Breast epithelium (tissue), 4 donors: ENCODE data around the gene MIS12. TPM values are rescaled to one million over a fixed set of nuclear protein-coding genes. Genes with fewer than 3 reads are reported as not detected.

Source experiments
- DNase-seq, 2 donors: peaks; one replicate each; pipeline ENCODE4 v3.0.0-alpha.2; 2019; ENCODE audit warnings: low spot score in 2 of 2
- H3K27ac ChIP-seq, 2 donors: fragments of 200-600 bp; sonication (generic) in 1 of 2; one replicate each; pipeline ENCODE4 v1.5.1; 2016 to 2019; ENCODE audit warnings: mild to moderate bottlenecking in 1 of 2
- H3K27me3 ChIP-seq, 2 donors: fragments of 200-600 bp; sonication (generic) in 1 of 2; one replicate each; pipeline versions ENCODE4 v1.5.1 to v1.6.0; 2017 to 2019; ENCODE audit warnings: control low read depth in 1 of 2, mild to moderate bottlenecking in 1 of 2
- H3K36me3 ChIP-seq: fragments of 200-600 bp; one replicate; pipeline ENCODE4 v1.5.1; 2019
- H3K4me1 ChIP-seq, 2 donors: fragments of 200-600 bp; sonication (generic); one replicate each; pipeline ENCODE4 v1.5.1; 2016 to 2019; ENCODE audit warnings: control low read depth in 1 of 2
- H3K4me3 ChIP-seq, 3 donors: fragments of 200-600 bp; sonication (generic); 1 replicate in 2 of 3; 2 replicates in 1 of 3; pipeline ENCODE4 v1.5.1; 2016 to 2019; ENCODE audit warnings: mild to moderate bottlenecking in 3 of 3, moderate library complexity in 2 of 3
- H3K9me3 ChIP-seq, 2 donors: fragments of 200-600 bp; sonication (generic) in 1 of 2; one replicate each; pipeline ENCODE4 v1.5.1; 2016 to 2019; ENCODE audit warnings: control low read depth in 1 of 2
- CTCF ChIP-seq, 3 donors: fragments of 450-650 bp; IDR thresholded peaks; one replicate each; pipeline ENCODE4 v1.5.1; 2016 to 2017; ENCODE audit warnings: antibody characterized with exemption in 3 of 3, mild to moderate bottlenecking in 3 of 3, moderate library complexity in 3 of 3
- POLR2A ChIP-seq: fragments of 450-650 bp; IDR thresholded peaks from one replicate; pipeline ENCODE4 v1.6.1; 2016; ENCODE audit warnings: antibody characterized with exemption, mild to moderate bottlenecking, moderate library complexity
- POLR2AphosphoS5 ChIP-seq, 3 donors: sonication (generic); formaldehyde crosslinking; IDR thresholded peaks; one replicate each; pipeline ENCODE4 v1.6.1; 2017; ENCODE audit warnings: antibody characterized with exemption in 3 of 3
- intact Hi-C: fragments of 100-400 bp; cut with DNase I; formaldehyde crosslinking; loops from one replicate; pipeline ENCODE4 v1.15.1; 2023; ENCODE audit warnings: low total_unique reads
- total RNA-seq, 3 donors: library from RNA; depleted of rRNA; stranded (reverse); fragments of >200 nt; gene quantifications; one replicate each; pipeline ENCODE4 v1.1.0, GENCODE V29; 2016

The MIS12 gene
- total RNA-seq, 3 donors from 2014 or later: 12.3 to 16.5 (median 14.1) TPM

DNA sequence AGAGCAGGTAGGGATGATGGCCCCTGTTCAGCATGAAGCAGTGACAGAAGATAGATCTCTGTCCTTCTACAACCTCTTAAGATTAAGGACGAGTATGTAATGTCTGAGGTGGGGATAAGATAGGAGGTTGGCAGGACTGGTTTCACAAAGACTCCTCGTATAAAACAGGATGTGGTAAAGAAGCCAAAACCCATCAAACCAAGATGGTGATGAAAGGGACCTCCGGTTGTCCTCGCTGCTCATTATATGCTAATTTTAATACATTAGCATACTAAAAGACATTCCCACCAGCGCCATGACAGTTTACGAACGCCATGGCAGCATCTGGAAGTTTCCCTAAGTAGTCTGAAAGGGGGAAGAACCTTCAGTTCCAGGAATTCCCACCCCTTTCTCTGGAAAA is 27.3 kb downstream of the MIS12 start:
- H3K9me3 ChIP-seq: no peaks in the 10 kb centered on the region
- H3K27me3 ChIP-seq: no peaks in the 10 kb centered on the region
- no peaks in the 10 kb centered on the region for H3K4me1 ChIP-seq
- intact Hi-C loops: no loop called here
- TF ChIP-seq CTCF (IDR thresholded peaks at IDR 0.05) (no peak), POLR2A (no peak), POLR2AphosphoS5 (IDR thresholded peaks at IDR 0.05) (no peak)
- H3K27ac ChIP-seq: no peak overlapping the region
- H3K36me3 ChIP-seq: no peaks in the 10 kb centered on the region
- H3K4me3 ChIP-seq: no peak overlapping the region
- DNase-seq: no peak

GRCh38 chr17:5514976-5515375 is 28.6 kb downstream of the MIS12 start:
- intact Hi-C loops: no loop called here

DNA sequence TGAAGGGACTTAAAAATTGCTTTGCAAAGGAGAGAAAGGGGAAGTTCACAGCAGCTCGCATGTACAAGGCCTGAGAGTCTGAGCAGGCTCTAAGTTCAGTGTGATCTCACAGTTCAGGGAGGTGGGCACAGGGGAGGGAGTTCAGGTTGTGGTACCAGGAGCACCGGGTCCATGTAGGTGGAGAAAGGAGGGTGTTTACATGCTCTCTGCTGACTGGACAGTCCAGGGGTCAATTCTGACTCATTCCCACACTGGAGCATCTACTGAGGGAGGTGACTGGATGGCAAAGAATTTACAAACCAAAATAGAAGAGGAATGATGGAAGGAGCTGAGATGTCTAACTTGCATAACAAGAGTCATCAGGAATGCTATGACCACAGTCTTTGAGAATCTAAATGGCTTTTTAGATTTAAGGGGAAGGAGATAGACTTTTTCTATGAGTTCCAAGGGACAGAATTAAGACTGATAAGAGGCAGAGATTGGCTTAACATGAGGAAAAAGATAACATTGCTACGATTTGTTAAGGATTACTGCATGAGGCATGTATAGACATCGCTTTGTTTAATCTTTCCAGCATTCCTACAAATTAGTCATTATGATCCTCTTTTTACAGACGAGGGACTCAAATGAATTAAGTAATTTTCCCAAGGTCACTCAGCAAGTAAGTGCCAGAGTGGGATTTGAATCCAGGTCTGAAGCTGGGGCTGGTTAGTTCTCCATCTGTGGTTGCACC is 29.9 kb downstream of the MIS12 start:
- H3K36me3 ChIP-seq: no peaks in the 10 kb centered on the region
- H3K27ac ChIP-seq: no peak overlapping the region
- TF ChIP-seq CTCF (IDR thresholded peaks at IDR 0.05): no peak
- no peak for TF ChIP-seq POLR2A
- TF ChIP-seq POLR2AphosphoS5 (IDR thresholded peaks at IDR 0.05): no peak
- no peaks in the 10 kb centered on the region for H3K27me3 ChIP-seq
- H3K4me1 ChIP-seq: no peaks in the 10 kb centered on the region
- no peak overlapping the region for H3K4me3 ChIP-seq
- intact Hi-C loops: no loop called here
- DNase-seq: no peak
- H3K9me3 ChIP-seq: no peaks in the 10 kb centered on the region

More at GRCh38 chr17:5514976-5515375, 28.6 kb downstream of the MIS12 start:
- no peak for TF ChIP-seq CTCF (IDR thresholded peaks at IDR 0.05)
- TF ChIP-seq POLR2AphosphoS5 (IDR thresholded peaks at IDR 0.05): no peak
- TF ChIP-seq POLR2A: no peak
- no peak for DNase-seq
- Histone ChIP-seq H3K27me3 (no peaks in the 10 kb centered on the region), H3K4me1 (no peaks in the 10 kb centered on the region), H3K9me3 (no peaks in the 10 kb centered on the region), H3K36me3 (no peaks in the 10 kb centered on the region), H3K4me3 (no peak overlapping the region), H3K27ac (no peak overlapping the region)

DNA sequence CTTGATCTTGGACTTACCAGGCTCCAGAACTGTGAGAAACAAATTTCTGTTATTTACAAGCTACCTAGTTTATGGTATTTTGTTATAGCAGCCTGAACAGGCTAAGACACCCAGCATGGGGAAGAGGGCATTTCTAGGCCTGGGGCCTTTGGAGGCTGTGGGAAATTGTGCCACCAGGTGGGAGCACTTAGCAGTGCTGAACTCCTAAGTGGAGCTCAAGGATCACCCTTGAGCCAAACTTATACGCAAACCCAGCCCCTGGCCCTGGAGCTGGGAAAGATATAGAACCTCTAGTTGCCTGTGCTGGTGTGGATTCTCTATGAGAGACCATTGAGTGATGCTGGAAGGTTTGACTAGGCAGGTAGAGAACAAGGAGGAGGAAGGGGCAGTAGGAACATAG is 36.1 kb downstream of the MIS12 start:
- no peak overlapping the region for H3K4me3 ChIP-seq
- DNase-seq: no peak
- H3K36me3 ChIP-seq: no peaks in the 10 kb centered on the region
- H3K4me1 ChIP-seq: no peaks in the 10 kb centered on the region
- no peak overlapping the region for H3K27ac ChIP-seq
- intact Hi-C loops: no loop called here
- H3K9me3 ChIP-seq: no peaks in the 10 kb centered on the region
- H3K27me3 ChIP-seq: no peaks in the 10 kb centered on the region
- TF ChIP-seq POLR2AphosphoS5 (IDR thresholded peaks at IDR 0.05) (no peak), POLR2A (no peak), CTCF (IDR thresholded peaks at IDR 0.05) (no peak)

- Histone ChIP-seq H3K27me3 (no peaks in the 10 kb centered on the region), H3K36me3 (no peaks in the 10 kb centered on the region)
Measured at GRCh38 chr17:5523249-5523648, 36.9 kb downstream of the MIS12 start.

More at GRCh38 chr17:5523249-5523648, 36.9 kb downstream of the MIS12 start:
- intact Hi-C loops: no loop called here
- H3K4me1 ChIP-seq: no peaks in the 10 kb centered on the region
- no peak overlapping the region for H3K27ac ChIP-seq
- TF ChIP-seq POLR2AphosphoS5 (IDR thresholded peaks at IDR 0.05) (no peak), CTCF (IDR thresholded peaks at IDR 0.05) (no peak)
- H3K9me3 ChIP-seq: no peaks in the 10 kb centered on the region
- no peak overlapping the region for H3K4me3 ChIP-seq
- no peak for DNase-seq
